Transverse colon (tissue), 4 donors: Measurements from ENCODE around the gene NEXN. TPM values are rescaled to one million over a fixed set of nuclear protein-coding genes. Genes with fewer than 3 reads are reported as not detected.

ENCODE experiments used
- DNase-seq: peaks from one replicate; pipeline ENCODE4 v3.0.0-alpha.2; 2019
- H3K27ac ChIP-seq, 4 donors: fragments of 200-600 bp; sonication (generic); 2 replicates each; pipeline ENCODE4 v1.5.1; 2016 to 2018; ENCODE audit warnings: inconsistent platforms in 4 of 4
- H3K27me3 ChIP-seq: fragments of 200-600 bp; sonication (generic); 2 replicates; pipeline ENCODE4 v1.5.1; 2017; ENCODE audit warnings: inconsistent platforms
- H3K36me3 ChIP-seq, 4 donors: fragments of 200-600 bp; sonication (generic); 2 replicates each; pipeline ENCODE4 v1.5.1; 2017 to 2019; ENCODE audit warnings: inconsistent platforms in 4 of 4
- H3K4me1 ChIP-seq, 4 donors: fragments of 200-600 bp; sonication (generic); 2 replicates each; pipeline ENCODE4 v1.5.1; 2017 to 2020; ENCODE audit warnings: inconsistent platforms in 4 of 4
- H3K4me3 ChIP-seq, 4 donors: fragments of 200-600 bp; sonication (generic); 1 replicate in 1 of 4; 2 replicates in 3 of 4; pipeline versions ENCODE4 v1.5.1 to v1.6.1; 2017 to 2019; ENCODE audit warnings: inconsistent platforms in 4 of 4
- H3K9me3 ChIP-seq, 2 donors: fragments of 200-600 bp; sonication (generic); 2 replicates each; pipeline ENCODE4 v1.5.1; 2017 to 2019; ENCODE audit warnings: inconsistent platforms in 2 of 2
- EP300 ChIP-seq: sonication (generic); formaldehyde crosslinking; IDR thresholded peaks from one replicate; pipeline ENCODE4 v1.6.1; 2017; ENCODE audit warnings: antibody characterized with exemption, low read depth
- POLR2A ChIP-seq: fragments of 450-650 bp; IDR thresholded peaks from one replicate; pipeline ENCODE4 v1.6.1; 2016; ENCODE audit warnings: antibody characterized with exemption, mild to moderate bottlenecking, moderate library complexity
- POLR2AphosphoS5 ChIP-seq, 3 donors: sonication (generic); formaldehyde crosslinking; IDR thresholded peaks; one replicate each; pipeline ENCODE4 v1.6.1; 2016; ENCODE audit warnings: antibody characterized with exemption in 3 of 3
- WGBS, 2 donors: methylation state at CpG; one replicate each; pipeline ENCODE4 v1.1.5; 2018; ENCODE audit warnings: low coverage in 1 of 2; 5-methylcytosine and 5-hydroxymethylcytosine counted together
- in situ Hi-C, 4 donors: fragments of 200-750 bp; cut with MboI; loops; one replicate each; pipeline versions ENCODE4 v1.15.0 to v1.15.1; 2017; ENCODE audit warnings: low sequenced_read_pairs in 3 of 4, low pct_ligation_motif_present in 1 of 4, low pct_unique_long_range_greater_than_20kb in 1 of 4
- intact Hi-C: fragments of 100-400 bp; cut with DNase I; formaldehyde crosslinking; loops from one replicate; pipeline ENCODE4 v1.15.1; 2023; ENCODE audit warnings: low total_unique reads
- total RNA-seq, 4 donors: library from RNA; depleted of rRNA; stranded (reverse); fragments of >200 nt; gene quantifications; one replicate each; pipeline ENCODE4 v1.1.0, GENCODE V29; 2016
- TF ChIP-seq, protein P1 (sequence below), 5 experiments: fragments of 200-600 bp in 3 of 5; fragments of 450-650 bp in 2 of 5; sonication (generic) in 3 of 5; IDR thresholded peaks; 1 replicate in 2 of 5; 2 replicates in 3 of 5; pipeline ENCODE4 v1.5.1; 2016 to 2017; ENCODE audit warnings: antibody characterized with exemption in 5 of 5, inconsistent platforms in 3 of 5, mild to moderate bottlenecking in 2 of 5, moderate library complexity in 1 of 5

Gene NEXN
- total RNA-seq, 4 donors from 2014 or later = 9.7 to 32.2 (median 17.0) TPM

DNA sequence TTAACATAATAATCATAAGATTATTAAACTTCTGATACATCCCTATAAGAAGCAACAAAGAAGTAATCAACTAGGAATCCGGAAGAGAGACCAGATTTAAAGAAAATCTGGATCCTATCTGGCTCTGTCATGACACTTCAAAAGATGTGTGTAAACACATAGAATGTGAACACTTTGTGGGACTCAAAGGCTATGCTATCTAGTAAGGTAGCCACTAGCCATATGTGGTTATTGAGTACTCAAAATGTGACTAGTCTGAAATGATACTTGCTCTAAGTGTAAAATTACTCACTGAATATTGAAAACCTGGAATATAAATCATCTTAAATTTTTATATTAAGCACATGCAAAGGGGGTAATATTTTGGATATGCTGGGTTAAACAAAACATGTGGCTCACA is 81.8 kb downstream of the NEXN start:
- intact Hi-C loops = no loop called here
- Histone ChIP-seq H3K4me1 (peaks cover 5 to 56% (median 14%) of the 10 kb centered on the region in 4 donors), H3K4me3 (no peak overlapping the region), H3K36me3 (peaks cover 0 to 45% (median 20%) of the 10 kb centered on the region in 4 donors), H3K9me3 (no peaks in the 10 kb centered on the region), H3K27ac (no peak overlapping the region), H3K27me3 (no peaks in the 10 kb centered on the region)
- WGBS, 2 donors = 54 to 57% methylated on average over 1 of the region's 1 CpG
- DNase-seq = no peak
- in situ Hi-C loops = loop anchor here in 3 of 4 donors (10.0 to 25.0 kb wide), 3 partner anchors 142 to 258 kb away; no protein-coding TSS in a partner anchor
- TF ChIP-seq POLR2A = no peak
- TF ChIP-seq EP300 = no peak
- no peak for TF ChIP-seq POLR2AphosphoS5 (IDR thresholded peaks at IDR 0.05)
- TF ChIP-seq, protein P1, sequence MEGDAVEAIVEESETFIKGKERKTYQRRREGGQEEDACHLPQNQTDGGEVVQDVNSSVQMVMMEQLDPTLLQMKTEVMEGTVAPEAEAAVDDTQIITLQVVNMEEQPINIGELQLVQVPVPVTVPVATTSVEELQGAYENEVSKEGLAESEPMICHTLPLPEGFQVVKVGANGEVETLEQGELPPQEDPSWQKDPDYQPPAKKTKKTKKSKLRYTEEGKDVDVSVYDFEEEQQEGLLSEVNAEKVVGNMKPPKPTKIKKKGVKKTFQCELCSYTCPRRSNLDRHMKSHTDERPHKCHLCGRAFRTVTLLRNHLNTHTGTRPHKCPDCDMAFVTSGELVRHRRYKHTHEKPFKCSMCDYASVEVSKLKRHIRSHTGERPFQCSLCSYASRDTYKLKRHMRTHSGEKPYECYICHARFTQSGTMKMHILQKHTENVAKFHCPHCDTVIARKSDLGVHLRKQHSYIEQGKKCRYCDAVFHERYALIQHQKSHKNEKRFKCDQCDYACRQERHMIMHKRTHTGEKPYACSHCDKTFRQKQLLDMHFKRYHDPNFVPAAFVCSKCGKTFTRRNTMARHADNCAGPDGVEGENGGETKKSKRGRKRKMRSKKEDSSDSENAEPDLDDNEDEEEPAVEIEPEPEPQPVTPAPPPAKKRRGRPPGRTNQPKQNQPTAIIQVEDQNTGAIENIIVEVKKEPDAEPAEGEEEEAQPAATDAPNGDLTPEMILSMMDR (IDR thresholded peaks at IDR 0.05) = no peak

DNA sequence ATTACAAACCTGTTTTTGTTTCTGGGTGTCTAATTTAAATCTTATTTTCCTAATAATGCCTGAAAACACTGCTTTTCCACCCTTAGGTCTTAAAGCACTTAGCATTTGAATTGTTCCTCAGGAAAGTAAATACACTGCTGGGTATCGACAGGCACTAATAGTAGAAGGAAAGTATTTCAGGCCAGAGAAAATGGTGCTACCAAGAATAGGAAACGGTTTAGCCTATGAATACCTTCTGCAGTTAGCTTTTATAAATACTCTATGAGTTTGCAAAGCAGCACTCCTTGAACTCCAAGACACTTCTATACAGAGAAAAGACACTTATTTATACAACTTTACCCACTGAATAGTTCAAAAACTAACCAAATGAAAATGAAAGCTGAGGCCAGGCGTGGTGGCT is 83.7 kb downstream of the NEXN start:
- Histone ChIP-seq H3K27me3 (no peaks in the 10 kb centered on the region), H3K36me3 (peaks cover 0 to 26% (median 11%) of the 10 kb centered on the region in 4 donors), H3K4me3 (no peak overlapping the region), H3K4me1 (peaks cover 22 to 75% (median 30%) of the 10 kb centered on the region in 4 donors), H3K27ac (no peak overlapping the region), H3K9me3 (no peaks in the 10 kb centered on the region)
- WGBS, 2 donors = 82 to 100% methylated on average over 2 to 3 of the region's 3 CpGs
- intact Hi-C loops = no loop called here
- in situ Hi-C loops = loop anchor here in 3 of 4 donors (10.0 to 25.0 kb wide), 3 partner anchors 140 to 260 kb away; no protein-coding TSS in a partner anchor
- no peak for DNase-seq
- TF ChIP-seq EP300 (no peak), POLR2A (no peak), POLR2AphosphoS5 (IDR thresholded peaks at IDR 0.05) (no peak)
- TF ChIP-seq, protein P1 (IDR thresholded peaks at IDR 0.05) = no peak

DNA sequence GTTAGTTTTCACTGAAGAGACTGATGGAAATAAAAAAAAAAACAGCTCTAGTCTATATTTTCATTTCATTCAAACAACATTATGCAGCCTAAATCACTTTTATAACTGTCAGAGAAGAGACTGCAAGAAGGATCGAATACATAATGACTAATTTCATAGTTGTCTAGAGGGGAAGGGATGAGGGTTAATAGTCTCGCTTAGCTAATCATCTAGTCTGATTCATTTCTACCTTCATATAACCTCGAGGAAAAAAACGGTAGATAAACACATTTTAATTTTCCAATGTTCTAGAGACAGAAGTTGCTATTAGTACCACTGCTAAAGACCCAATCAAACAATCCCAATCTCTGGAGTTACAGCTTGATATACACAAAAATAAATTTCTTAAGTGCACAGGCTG is 87.0 kb downstream of the NEXN start:
- Histone ChIP-seq H3K27ac (peak overlapping the region in 3 of 4 donors; percentile 97 to 100 (median 98)), H3K4me3 (peak overlapping the region in 1 of 4 donors; percentile 73), H3K4me1 (peaks cover 25 to 66% (median 40%) of the 10 kb centered on the region in 4 donors), H3K9me3 (no peaks in the 10 kb centered on the region), H3K36me3 (no peaks in the 10 kb centered on the region), H3K27me3 (no peaks in the 10 kb centered on the region)
- intact Hi-C loops (no loop called here), in situ Hi-C loops (loop anchor here in 1 of 4 donors (10.0 kb wide), 1 partner anchor 139 kb away; no protein-coding TSS in a partner anchor)
- WGBS, 2 donors = 20 to 23% methylated on average over 4 of the region's 4 CpGs
- TF ChIP-seq EP300 (no peak), POLR2A (no peak), POLR2AphosphoS5 (IDR thresholded peaks at IDR 0.05) (no peak)
- TF ChIP-seq, protein P1 (IDR thresholded peaks at IDR 0.05) = no peak
- DNase-seq = no peak

DNA sequence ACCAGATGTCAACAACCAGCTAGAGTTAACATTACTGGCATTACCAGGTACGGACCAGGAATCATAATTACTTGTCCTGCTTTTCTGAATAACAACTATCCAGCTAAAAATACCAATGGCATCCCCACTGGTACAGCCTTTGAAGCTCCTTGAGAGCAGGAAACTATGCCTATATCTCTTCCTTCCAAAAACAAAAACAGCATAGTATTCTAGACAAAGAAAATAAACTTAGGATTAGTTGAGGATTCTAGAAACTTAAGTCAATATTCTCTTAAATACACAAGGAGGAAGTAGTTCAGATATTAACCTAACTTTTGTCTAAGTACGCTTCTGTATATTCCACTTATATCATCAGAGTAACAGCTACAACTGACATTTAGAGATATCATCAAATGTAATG is 87.5 kb downstream of the NEXN start:
- DNase-seq = no peak
- intact Hi-C loops (no loop called here), in situ Hi-C loops (loop anchor here in 1 of 4 donors (10.0 kb wide), 1 partner anchor 139 kb away; no protein-coding TSS in a partner anchor)
- 23 to 31% methylated on average over 2 of the region's 2 CpGs for WGBS, 2 donors
- TF ChIP-seq POLR2AphosphoS5 (IDR thresholded peaks at IDR 0.05) (no peak), EP300 (no peak), POLR2A (no peak)
- TF ChIP-seq, protein P1 (IDR thresholded peaks at IDR 0.05) = no peak
- Histone ChIP-seq H3K4me1 (peaks cover 25 to 66% (median 43%) of the 10 kb centered on the region in 4 donors), H3K27me3 (no peaks in the 10 kb centered on the region), H3K9me3 (no peaks in the 10 kb centered on the region), H3K4me3 (peak overlapping the region in 3 of 4 donors; percentile 7 to 73 (median 61)), H3K36me3 (no peaks in the 10 kb centered on the region), H3K27ac (peak overlapping the region in 3 of 4 donors; percentile 97 to 100 (median 98))
